Mesenchymal stem cell (in vitro differentiated cells and primary cell): ENCODE measurements around the gene TRA2A.

Experiments
- DNase-seq: peaks from one replicate; pipeline ENCODE4 v3.0.0-alpha.2; 2013
- H2AFZ ChIP-seq: one replicate; pipeline ENCODE4 v1.6.1; 2013; ENCODE audit warnings: low read depth, mild to moderate bottlenecking, control low read depth, inconsistent platforms, low read length, moderate library complexity
- H2AK5ac ChIP-seq: 2 replicates; pipeline ENCODE4 v1.6.1; 2013; ENCODE audit warnings: low read length, moderate library complexity, mild to moderate bottlenecking, inconsistent platforms; ENCODE audit not compliant: severe bottlenecking
- H2BK120ac ChIP-seq: one replicate; pipeline ENCODE4 v1.6.1; 2013; ENCODE audit warnings: low read depth, mild to moderate bottlenecking, inconsistent platforms, low read length, moderate library complexity
- H2BK12ac ChIP-seq, 2 experiments: one replicate each; pipeline ENCODE4 v1.6.1; 2013; ENCODE audit warnings: inconsistent platforms in 2 of 2, low read length in 2 of 2, mild to moderate bottlenecking in 2 of 2, moderate library complexity in 2 of 2, control low read depth in 1 of 2
- H2BK15ac ChIP-seq: one replicate; pipeline ENCODE4 v1.6.1; 2013; ENCODE audit warnings: mild to moderate bottlenecking, low read depth, inconsistent platforms; ENCODE audit not compliant: poor library complexity, severe bottlenecking
- H2BK5ac ChIP-seq: 2 replicates; pipeline ENCODE4 v1.6.1; 2013; ENCODE audit warnings: low read depth, mild to moderate bottlenecking, low read length, control low read depth, inconsistent platforms; ENCODE audit not compliant: poor library complexity, severe bottlenecking
- H3K14ac ChIP-seq, 2 experiments: one replicate each; pipeline ENCODE4 v1.6.1; 2013; ENCODE audit warnings: inconsistent platforms in 2 of 2, low read length in 2 of 2, control low read depth in 1 of 2, mild to moderate bottlenecking in 1 of 2, moderate library complexity in 1 of 2
- H3K18ac ChIP-seq, 2 experiments: one replicate each; pipeline ENCODE4 v1.6.1; 2013; ENCODE audit warnings: inconsistent platforms in 2 of 2, low read length in 2 of 2, control low read depth in 1 of 2, low read depth in 1 of 2, mild to moderate bottlenecking in 1 of 2
- H3K23ac ChIP-seq, 2 experiments: one replicate each; pipeline ENCODE4 v1.6.1; 2013; ENCODE audit warnings: inconsistent platforms in 2 of 2, low read length in 2 of 2, mild to moderate bottlenecking in 2 of 2, moderate library complexity in 2 of 2, control low read depth in 1 of 2
- H3K27ac ChIP-seq: 2 replicates; pipeline ENCODE4 v1.5.1; 2013; ENCODE audit warnings: mild to moderate bottlenecking, moderate library complexity, low read length, control low read depth, inconsistent platforms; ENCODE audit not compliant: poor library complexity, severe bottlenecking
- H3K27me3 ChIP-seq, 2 experiments: 2 replicates each; pipeline versions ENCODE4 v1.6.1 to v1.7.0; 2013; ENCODE audit warnings: low read length in 2 of 2, mild to moderate bottlenecking in 2 of 2, moderate library complexity in 2 of 2, control low read depth in 1 of 2, inconsistent platforms in 1 of 2; ENCODE audit not compliant: control insufficient read depth in 1 of 2, insufficient read depth in 1 of 2
- H3K36me3 ChIP-seq, 2 experiments: 2 replicates each; pipeline versions ENCODE4 v1.6.1 to v1.7.0; 2013; ENCODE audit warnings: low read length in 2 of 2, control low read depth in 1 of 2, inconsistent platforms in 1 of 2, low read depth in 1 of 2, mild to moderate bottlenecking in 1 of 2; ENCODE audit not compliant: insufficient read depth in 2 of 2, control insufficient read depth in 1 of 2
- H3K4ac ChIP-seq, 2 experiments: one replicate each; pipeline ENCODE4 v1.6.1; 2013; ENCODE audit warnings: inconsistent platforms in 2 of 2, low read length in 2 of 2, mild to moderate bottlenecking in 2 of 2, moderate library complexity in 2 of 2, control low read depth in 1 of 2, low read depth in 1 of 2
- H3K4me1 ChIP-seq: 2 replicates; pipeline ENCODE4 v1.6.1; 2013; ENCODE audit warnings: low read depth, low read length, control low read depth; ENCODE audit not compliant: control insufficient read depth, insufficient read depth
- H3K4me2 ChIP-seq: 2 replicates; pipeline ENCODE4 v1.6.1; 2013; ENCODE audit warnings: low read length, mild to moderate bottlenecking, inconsistent platforms; ENCODE audit not compliant: poor library complexity, severe bottlenecking
- H3K4me3 ChIP-seq, 2 experiments: 2 replicates each; pipeline versions ENCODE4 v1.5.1 to v1.7.0; 2013; ENCODE audit warnings: low read length in 2 of 2, mild to moderate bottlenecking in 2 of 2, control low read depth in 1 of 2, low read depth in 1 of 2; ENCODE audit not compliant: insufficient read depth in 1 of 2
- H3K79me1 ChIP-seq: replicated peaks from 2 replicates; pipeline ENCODE4 v1.6.1; 2013; ENCODE audit warnings: mild to moderate bottlenecking, control low read depth, low read length, inconsistent platforms; ENCODE audit not compliant: poor library complexity, severe bottlenecking
- H3K9ac ChIP-seq: 2 replicates; pipeline ENCODE4 v1.7.0; 2013; ENCODE audit warnings: mild to moderate bottlenecking, low read length, moderate library complexity
- H3K9me3 ChIP-seq: 2 replicates; pipeline ENCODE4 v1.7.0; 2013; ENCODE audit warnings: mild to moderate bottlenecking, low read length; ENCODE audit not compliant: control insufficient read depth
- H4K8ac ChIP-seq: one replicate; pipeline ENCODE4 v1.6.1; 2013; ENCODE audit warnings: inconsistent platforms, mild to moderate bottlenecking, low read length, moderate library complexity
- H4K91ac ChIP-seq: one replicate; pipeline ENCODE4 v1.6.1; 2013; ENCODE audit warnings: mild to moderate bottlenecking, low read length, inconsistent platforms
- WGBS: methylation state at CpG from one replicate; pipeline ENCODE4 v1.1.7; 2013; ENCODE audit warnings: mixed read lengths; 5-methylcytosine and 5-hydroxymethylcytosine counted together

Gene TRA2A

GRCh38 chr7:23524473-23524872, 7.3 kb downstream of the TRA2A start:
- no peak overlapping the region for H2BK12ac ChIP-seq
- H3K79me1 ChIP-seq: peaks cover 1% of the 10 kb centered on the region
- no peaks in the 10 kb centered on the region for H3K27me3 ChIP-seq
- 100% methylated on average over 6 of the region's 7 CpGs for WGBS
- H3K18ac ChIP-seq: no peak overlapping the region
- no peak overlapping the region for H3K14ac ChIP-seq
- no peaks in the 10 kb centered on the region for H3K9me3 ChIP-seq
- no peak overlapping the region for H3K27ac ChIP-seq
- H3K4ac ChIP-seq: no peak overlapping the region
- H2BK120ac ChIP-seq: no peak overlapping the region
- no peak overlapping the region for H2BK15ac ChIP-seq
- no peak overlapping the region for H4K8ac ChIP-seq
- H3K4me3 ChIP-seq: no peak overlapping the region
- no peak overlapping the region for H2AFZ ChIP-seq
- H3K36me3 ChIP-seq: peaks cover 8 to 25% of the 10 kb centered on the region in 2 experiments
- H3K23ac ChIP-seq: no peak overlapping the region
- no peak for DNase-seq
- peaks cover 9% of the 10 kb centered on the region for H3K4me1 ChIP-seq
- no peak overlapping the region for H2AK5ac ChIP-seq
- H4K91ac ChIP-seq: no peak overlapping the region
- H3K4me2 ChIP-seq: no peak overlapping the region
- no peak overlapping the region for H2BK5ac ChIP-seq
- no peak overlapping the region for H3K9ac ChIP-seq

GRCh38 chr7:23523486-23524075, 8.2 kb downstream of the TRA2A start:
- peaks cover 1% of the 10 kb centered on the region for H3K79me1 ChIP-seq
- no peak overlapping the region for H3K4me2 ChIP-seq
- WGBS: 100% methylated on average over 1 of the region's 2 CpGs

GRCh38 chr7:23520582-23520981, 11.2 kb downstream of the TRA2A start:
- H3K4me3 ChIP-seq: no peak overlapping the region
- WGBS: 93% methylated on average over 6 of the region's 7 CpGs
- no peak overlapping the region for H3K18ac ChIP-seq
- H4K91ac ChIP-seq: no peak overlapping the region
- H3K9me3 ChIP-seq: no peaks in the 10 kb centered on the region
- no peak for DNase-seq
- H3K27me3 ChIP-seq: no peaks in the 10 kb centered on the region
- no peak overlapping the region for H3K9ac ChIP-seq
- H3K23ac ChIP-seq: no peak overlapping the region
- H3K79me1 ChIP-seq: peaks cover 7% of the 10 kb centered on the region
- H3K4me2 ChIP-seq: no peak overlapping the region
- H2BK5ac ChIP-seq: no peak overlapping the region
- H3K4me1 ChIP-seq: peaks cover 1% of the 10 kb centered on the region
- no peak overlapping the region for H3K4ac ChIP-seq
- no peak overlapping the region for H2AK5ac ChIP-seq
- H4K8ac ChIP-seq: no peak overlapping the region
- no peak overlapping the region for H2BK120ac ChIP-seq
- H2BK12ac ChIP-seq: no peak overlapping the region
- H3K36me3 ChIP-seq: peaks cover 41 to 61% of the 10 kb centered on the region in 2 experiments
- no peak overlapping the region for H3K27ac ChIP-seq
- no peak overlapping the region for H2AFZ ChIP-seq
- H2BK15ac ChIP-seq: no peak overlapping the region
- no peak overlapping the region for H3K14ac ChIP-seq

More at GRCh38 chr7:23523486-23524075, 8.2 kb downstream of the TRA2A start:
- Histone ChIP-seq H2AK5ac (no peak overlapping the region), H3K4me1 (peaks cover 5% of the 10 kb centered on the region), H3K18ac (no peak overlapping the region), H3K4ac (no peak overlapping the region), H3K4me3 (no peak overlapping the region), H2BK12ac (no peak overlapping the region), H3K14ac (no peak overlapping the region), H4K8ac (no peak overlapping the region), H4K91ac (no peak overlapping the region), H3K36me3 (peaks cover 16 to 34% of the 10 kb centered on the region in 2 experiments), H2BK120ac (no peak overlapping the region), H3K27me3 (no peaks in the 10 kb centered on the region), H2BK15ac (no peak overlapping the region), H3K9ac (peak overlapping the region; percentile 9), H2BK5ac (no peak overlapping the region), H2AFZ (no peak overlapping the region), H3K9me3 (no peaks in the 10 kb centered on the region), H3K27ac (no peak overlapping the region), H3K23ac (no peak overlapping the region)
- DNase-seq: no peak

GRCh38 chr7:23514755-23515154, 17.0 kb downstream of the TRA2A start:
- no peak overlapping the region for H3K4me2 ChIP-seq
- H3K27me3 ChIP-seq: no peaks in the 10 kb centered on the region
- H3K14ac ChIP-seq: no peak overlapping the region
- DNase-seq: no peak
- H2AFZ ChIP-seq: no peak overlapping the region
- no peak overlapping the region for H3K9ac ChIP-seq
- H3K9me3 ChIP-seq: no peaks in the 10 kb centered on the region
- H2BK12ac ChIP-seq: no peak overlapping the region
- no peak overlapping the region for H2BK120ac ChIP-seq
- no peak overlapping the region for H4K91ac ChIP-seq
- no peak overlapping the region for H3K4me3 ChIP-seq
- WGBS: 100% methylated on average over 2 of the region's 2 CpGs
- no peak overlapping the region for H3K27ac ChIP-seq
- no peak overlapping the region for H3K18ac ChIP-seq
- peaks cover 61 to 93% of the 10 kb centered on the region in 2 experiments for H3K36me3 ChIP-seq
- no peaks in the 10 kb centered on the region for H3K4me1 ChIP-seq
- no peak overlapping the region for H3K4ac ChIP-seq
- H2BK15ac ChIP-seq: no peak overlapping the region
- H2AK5ac ChIP-seq: no peak overlapping the region
- no peak overlapping the region for H3K23ac ChIP-seq
- peaks cover 13% of the 10 kb centered on the region for H3K79me1 ChIP-seq
- H4K8ac ChIP-seq: no peak overlapping the region
- H2BK5ac ChIP-seq: no peak overlapping the region
